GM19238 (cell line): ENCODE data around the gene OR10H4.
"Not testable (repeated sequence)": the region's sequence is repeated elsewhere in the genome, so short reads cannot be mapped to it uniquely, and the experiment has no call there.

Source experiments
- DNase-seq: peaks from one replicate; pipeline ENCODE4 v3.0.0; 2011; ENCODE audit warnings: low spot score; ENCODE audit not compliant: insufficient read length

OR10H4 gene

DNA sequence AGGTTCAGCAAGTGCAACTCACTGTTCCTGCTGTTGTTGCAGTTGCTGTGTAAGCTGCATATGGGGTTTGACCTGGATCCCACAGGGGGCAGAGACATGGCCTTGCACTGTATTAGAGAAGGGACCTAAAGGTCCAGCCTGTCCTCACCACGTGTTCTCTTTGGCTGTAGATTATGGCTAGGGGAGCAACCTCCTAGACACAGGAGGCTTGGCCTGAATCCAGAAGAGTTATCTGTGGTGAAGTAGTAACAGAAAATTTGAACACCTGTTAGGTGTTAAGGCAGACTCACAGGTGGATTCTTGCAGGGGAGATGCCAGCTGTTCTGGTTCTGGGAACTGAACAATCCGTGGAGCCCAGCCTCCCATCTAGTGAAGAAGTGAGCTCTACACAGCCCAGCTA is 11.0 kb upstream of the OR10H4 start:
- no peak for DNase-seq

DNA sequence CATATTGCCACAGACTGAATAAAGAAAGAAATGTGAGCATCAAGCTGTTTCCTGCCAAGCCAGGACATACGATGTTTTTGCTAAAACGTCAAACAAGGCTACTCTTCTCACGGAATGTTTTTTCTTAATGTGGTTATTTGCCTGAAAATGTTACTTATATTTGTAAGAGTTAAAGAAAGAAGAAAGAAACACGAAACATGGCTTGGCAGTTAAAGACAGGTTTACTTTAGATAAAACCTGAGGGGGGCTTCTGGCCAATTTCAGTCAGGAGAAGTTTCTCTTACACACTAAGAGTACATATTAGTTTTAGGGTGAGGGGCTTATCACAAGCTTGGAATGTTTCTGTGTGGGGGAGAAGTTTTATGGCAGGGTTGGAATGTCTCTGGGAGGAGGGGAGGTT is 4.4 kb upstream of the OR10H4 start:
- DNase-seq: no peak

DNA sequence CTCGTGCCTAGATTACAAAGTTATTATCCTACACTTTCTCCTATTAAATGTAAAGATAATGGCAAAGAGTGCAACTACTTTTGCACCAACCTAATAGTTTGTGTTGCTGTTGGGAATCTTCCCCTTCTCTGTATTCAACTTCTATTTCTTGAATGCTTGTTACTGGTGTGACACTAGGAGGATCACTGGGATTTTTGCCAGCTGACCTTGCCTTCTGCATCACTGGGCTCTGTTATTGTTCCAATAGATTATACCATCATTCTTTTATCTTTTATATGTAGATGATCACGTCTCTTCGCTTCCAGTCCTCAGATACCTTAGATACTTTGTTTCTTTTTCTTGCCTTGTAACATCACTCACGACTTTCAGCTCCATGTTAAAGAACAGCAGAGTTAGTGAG is 3.5 kb upstream of the OR10H4 start:
- no peak for DNase-seq

DNA sequence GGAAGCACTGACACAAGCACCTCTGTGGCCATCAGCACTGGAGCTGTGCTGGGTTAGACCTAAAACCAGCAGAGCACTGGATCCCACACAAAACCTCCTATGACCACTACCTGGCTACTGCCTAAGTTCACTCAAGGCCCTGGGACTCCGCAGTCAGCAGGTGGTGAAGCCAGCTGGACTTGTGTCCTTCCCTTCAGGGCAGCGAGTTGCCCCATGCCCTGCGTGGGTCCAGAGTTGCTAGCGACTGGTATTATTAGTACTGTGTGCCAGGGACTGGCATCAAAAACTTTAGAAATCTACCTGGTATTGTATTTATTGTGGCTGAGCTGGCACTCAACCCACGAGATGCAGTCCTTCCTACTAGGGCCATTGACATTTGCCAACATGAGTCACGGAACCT is 6.0 kb downstream of the OR10H4 start:
- DNase-seq: no peak

DNA sequence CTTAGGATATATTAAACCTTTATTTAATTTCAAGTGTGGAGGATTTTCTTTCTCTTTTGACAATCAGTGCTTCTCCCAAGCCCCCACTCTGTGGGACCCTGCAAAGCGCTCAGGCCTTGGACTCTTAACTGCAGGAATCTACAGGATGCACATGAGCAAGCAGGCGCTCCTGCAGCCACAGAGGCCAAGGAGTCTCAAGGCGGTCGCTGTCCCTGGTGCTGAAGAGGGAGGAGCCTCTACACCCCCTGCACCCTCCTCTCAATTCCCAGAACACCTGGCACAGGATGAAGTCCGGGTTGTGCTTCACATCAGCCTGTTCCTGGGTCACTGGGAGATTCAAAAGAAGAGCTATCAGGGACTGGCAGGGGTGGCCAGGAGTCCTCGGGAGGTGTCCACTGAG is 13.5 kb downstream of the OR10H4 start:
- no peak for DNase-seq

DNA sequence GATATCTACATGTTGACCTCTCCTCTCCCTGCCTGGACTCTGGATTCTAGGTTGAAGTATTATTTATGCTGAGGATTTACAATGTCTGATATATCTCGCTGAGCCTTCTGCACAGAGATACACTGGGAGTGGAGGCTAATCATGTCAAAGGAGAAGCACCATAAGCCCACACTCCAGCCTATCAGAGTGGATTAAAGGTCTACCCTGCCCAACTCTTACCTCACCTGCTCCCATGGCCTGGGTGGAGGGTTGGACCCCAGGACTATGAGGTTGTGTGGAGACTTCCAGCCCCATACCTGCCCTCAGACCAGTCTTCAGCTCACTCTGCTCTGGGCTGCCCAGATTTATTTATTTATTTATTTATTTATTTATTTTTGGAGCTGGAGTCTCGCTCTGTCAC is 15.4 kb downstream of the OR10H4 start:
- DNase-seq: no peak

DNA sequence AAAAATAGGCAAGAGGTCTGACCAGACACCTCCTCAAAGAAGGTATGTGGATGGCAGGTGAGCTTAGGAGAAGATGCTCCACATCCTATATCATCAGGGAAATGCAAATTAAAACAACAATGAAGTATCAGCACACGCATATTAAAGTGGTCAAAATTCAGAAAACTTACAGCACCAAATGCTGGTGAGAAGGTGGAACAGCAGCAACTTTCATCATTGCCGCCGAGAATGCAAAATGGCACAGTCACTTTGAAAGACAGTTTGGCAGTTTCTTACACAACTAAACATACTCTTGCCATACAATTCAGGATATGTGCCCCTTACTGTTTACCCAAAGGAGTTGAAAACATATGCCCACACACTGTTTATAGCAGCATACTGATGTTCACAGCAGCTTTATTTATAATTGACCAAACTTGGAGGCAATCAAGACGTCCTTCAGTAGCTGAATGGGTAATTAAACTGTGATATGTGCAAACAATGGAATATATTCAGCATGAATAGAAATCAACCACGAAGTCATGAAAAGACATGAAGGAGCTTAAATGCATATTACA is 22.5 kb downstream of the OR10H4 start:
- no peak for DNase-seq

DNA sequence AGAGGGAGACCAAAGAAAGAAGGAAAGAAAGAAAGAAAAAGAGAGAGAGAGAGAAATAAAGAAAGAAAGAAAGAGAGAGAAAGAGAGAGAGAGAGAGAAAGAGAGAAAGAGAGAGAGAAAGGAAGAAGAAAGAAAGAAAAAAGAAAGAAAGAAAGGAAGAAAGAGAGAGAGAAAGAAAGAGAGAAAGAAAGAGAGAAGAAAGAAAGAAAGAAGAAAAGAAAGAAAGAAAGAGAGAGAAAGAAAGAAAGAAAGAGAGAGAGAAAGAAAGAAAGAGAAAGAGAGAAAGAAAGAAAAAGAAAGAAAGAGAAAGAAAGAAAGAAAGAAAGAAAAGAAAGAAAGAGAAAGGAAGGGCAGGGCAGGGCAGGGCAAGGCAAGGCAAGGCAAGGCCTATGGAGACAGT is 23.2 kb downstream of the OR10H4 start:
- not testable (repeated sequence) for DNase-seq

DNA sequence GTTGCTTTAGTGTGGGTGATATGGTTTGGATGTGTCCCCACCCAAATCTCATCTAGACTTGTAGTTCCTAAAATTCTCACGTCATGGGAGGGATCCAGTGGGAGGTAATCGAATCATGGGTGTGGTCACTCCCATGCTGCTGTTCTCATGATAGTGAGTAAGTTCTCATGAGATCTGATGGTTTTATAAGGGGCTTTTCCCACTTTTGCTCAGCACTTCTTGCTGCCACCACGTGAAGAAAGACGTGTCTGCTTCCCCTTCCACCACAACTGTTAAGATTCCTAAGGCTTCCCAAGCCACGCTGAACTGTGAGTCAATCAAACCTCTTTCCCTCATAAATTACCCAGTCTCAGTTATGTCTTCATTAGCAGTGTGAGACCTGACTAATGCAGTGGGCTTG is 26.0 kb downstream of the OR10H4 start:
- no peak for DNase-seq

DNA sequence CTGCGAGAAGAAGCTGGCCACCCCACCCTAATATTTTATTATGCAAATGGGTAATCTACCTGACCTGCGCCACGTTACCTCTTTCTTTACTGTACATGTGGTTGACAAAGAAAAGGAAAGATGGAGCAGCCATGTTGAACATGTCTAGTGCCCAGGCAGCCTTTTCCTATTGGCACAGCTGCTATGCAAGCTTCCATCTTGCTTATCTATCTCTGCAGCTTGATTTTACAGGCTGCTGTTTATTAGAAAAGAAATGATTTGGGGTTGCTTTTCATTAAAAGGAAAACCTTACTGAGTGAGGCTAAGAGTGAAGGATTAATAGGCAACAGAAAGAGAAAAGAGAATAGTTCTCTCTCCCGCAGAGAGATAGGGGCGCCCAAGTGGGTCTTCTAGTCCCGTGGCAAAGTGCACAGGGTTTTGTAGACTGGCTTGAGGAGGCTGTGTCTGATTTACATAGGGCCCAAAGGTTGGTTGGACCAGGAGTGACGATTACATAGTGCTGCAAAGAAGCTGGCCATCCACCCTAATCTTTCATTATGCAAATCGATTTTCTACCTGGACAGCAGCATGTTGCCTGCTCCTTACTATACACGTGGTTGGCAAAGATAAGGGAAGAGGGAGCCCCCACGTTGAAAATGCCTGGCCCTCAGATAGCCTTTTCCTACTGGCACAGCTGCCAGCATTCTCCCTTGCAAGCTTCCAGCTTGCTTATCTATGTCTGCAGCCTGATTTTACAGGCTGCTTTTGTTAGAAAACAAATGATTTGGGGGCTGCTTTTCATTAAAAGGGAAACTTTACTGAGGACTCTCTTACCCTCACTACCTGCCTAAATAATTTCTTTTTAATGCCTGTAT is 28.3 kb downstream of the OR10H4 start:
- DNase-seq: no peak

DNA sequence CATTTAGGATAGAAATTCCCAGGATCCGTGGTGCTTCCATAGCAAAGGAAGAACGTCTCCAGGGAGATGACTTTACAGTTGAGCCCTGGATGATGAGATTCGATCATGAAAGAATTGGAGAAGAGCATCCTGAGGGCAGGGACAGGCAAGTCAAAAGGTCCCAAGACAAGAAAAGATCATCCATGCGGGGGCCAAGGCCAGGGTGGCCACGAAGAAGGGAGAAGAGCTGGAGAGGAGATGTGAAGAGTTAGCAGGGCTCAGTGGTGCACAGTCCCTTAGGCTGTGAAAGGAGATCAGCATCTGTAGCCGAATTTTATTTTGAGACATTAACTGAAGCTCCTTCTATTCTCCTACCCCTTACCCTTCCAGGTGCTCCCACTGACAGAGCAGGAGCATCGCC is 28.9 kb downstream of the OR10H4 start:
- DNase-seq: no peak

DNA sequence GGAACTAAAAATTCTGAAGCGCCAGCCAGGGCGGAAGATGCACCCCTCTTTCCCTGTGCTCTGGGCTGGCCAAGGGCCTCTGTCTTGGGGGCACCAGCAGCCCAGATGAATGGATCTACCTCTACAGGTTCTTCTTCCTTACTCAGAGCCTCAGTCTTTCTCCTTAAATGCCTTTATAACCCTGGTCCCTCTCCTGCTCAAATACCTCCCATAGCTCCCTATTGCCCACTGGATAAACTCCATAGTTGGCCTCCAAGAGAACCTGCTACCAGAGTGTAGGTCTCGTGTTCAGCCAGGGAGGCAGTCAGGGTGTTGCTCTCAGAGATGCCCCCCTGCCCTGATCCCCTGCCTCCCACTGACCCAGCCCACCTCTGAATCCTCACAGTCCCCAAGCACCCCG is 30.5 kb downstream of the OR10H4 start:
- DNase-seq: no peak

DNA sequence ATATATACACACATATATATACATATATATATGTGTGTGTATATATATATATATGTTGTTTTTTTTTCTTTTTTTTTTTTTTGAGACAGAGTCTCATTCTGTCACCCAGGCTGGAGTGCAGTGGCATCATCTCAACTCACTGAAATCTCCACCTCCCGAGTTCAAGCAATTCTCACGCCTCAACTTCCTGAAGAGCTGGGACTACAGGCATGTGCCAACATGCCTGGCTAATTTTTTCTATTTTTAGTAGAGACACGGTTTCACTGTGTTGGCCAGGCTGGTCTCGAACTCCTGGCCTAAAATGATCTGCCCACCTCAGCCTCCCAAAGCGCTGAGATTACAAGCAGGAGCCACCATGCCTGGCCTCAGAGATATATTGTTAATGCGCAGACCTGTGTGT is 37.0 kb downstream of the OR10H4 start:
- not testable (repeated sequence) for DNase-seq

DNA sequence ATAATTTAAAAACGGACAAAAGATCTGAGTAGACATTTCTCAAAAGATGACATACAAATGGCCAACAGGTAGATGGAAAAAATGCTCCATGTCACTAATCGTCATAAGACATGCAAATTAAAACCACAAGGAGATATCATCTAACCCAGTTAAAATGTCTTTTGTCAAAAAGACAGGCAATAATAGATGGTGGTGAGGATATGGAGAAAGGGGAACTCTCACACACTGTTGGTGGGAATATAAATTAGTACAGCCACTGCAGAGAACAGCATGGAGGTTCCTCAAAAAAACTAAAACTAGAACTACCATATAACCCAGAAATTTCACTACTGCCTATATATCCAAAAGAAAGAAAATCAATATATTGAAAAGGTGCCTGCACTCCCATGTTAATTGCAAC is 37.9 kb downstream of the OR10H4 start:
- no peak for DNase-seq

DNA sequence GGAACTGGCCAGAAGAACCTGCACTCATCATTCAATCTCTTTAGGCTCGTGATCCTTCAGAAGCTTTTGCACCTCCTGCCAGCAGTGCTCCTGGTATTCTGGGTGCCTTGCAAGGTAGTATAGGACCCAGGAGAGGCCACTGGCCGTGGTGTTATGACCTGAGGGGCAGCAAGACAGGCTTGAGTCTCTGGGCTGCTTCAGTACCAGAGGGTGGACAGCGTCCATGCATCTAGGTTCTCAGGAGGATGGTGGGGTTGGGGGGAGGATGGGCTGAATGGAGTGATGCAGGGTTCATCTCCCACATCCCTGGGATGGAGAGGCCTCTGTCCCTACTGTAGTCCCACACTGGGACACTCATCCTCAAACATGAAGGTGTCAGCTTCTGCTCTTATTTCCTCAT is 41.1 kb downstream of the OR10H4 start:
- DNase-seq: no peak

DNA sequence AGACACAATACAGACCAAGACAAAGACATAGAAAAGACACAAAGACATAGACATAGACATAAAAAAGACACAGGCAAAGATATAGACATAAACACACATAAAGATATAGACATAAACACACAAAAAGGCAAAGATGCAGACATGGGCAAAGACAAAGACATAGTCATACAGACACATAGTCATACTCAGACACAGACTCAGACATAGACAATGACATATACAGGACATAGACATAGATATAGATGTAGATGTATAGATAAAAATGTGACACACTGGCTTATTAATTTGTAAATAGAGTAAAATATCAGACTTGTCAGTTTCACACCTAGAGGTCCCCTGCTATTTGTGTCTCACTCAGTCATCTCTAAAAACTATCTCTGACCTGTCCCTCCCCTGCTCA is 42.8 kb downstream of the OR10H4 start:
- DNase-seq: no peak

DNA sequence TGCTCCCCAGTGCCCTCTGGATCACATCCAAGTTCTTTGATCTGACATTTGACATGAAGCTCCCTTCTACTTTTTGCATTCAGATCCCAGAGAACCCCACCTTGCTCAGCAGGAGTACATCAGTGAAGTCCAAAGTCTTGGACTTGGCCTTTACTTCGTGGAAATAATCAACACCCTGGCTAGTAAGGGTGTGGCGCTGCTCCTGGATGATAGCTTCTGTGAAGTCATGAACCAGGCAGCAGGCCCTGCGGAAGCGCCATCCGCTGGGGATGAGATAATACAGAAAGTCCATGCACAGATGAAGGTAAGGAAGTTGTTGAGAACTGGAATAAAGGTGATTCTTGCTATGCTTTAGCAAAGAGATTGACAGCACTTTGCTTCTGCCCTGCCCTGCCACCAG is 43.2 kb downstream of the OR10H4 start:
- DNase-seq: no peak

DNA sequence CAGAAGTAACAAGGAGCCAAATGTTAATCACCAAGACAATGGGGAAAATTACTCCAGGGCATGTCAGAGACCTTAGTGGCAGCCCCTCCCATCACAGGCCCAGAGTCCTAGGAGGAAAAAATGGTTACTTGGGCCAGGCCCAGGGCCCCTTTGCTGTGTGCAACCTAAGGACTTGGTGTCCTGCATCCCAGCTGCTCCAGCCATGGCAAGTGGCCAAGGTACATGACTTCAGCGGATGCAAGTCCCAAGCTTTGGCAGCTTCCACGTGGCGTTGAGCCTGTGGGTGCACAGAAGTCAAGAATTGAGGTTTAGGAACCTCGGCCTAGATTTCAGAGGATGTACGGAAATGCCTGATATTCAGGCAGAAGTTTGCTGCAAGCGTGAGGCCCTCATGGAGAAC is 46.7 kb downstream of the OR10H4 start:
- no peak for DNase-seq

DNA sequence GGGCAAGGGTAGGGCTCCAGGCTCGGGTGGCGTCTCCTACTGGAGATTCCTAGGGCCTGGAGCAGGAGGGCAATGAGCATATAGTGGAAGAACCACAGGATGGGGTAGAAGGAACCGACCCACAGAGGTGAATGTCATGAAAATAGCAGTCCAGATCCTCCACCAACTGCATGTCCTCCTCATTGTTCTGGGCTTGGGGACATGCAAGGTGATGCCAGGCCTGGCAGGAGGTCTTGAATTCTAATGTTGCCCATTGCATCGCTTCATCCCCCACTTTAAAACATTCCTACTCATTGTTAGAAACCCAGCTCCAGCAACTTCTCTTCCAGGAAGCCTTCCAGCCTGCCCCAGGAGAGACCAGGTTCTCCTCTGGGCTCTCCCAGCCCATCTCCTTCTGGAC is 49.4 kb downstream of the OR10H4 start:
- no peak for DNase-seq
